Neural progenitor cell (in vitro differentiated cells): ENCODE data around the gene MAN2A2. TPM values are rescaled to one million over a fixed set of nuclear protein-coding genes. Genes with fewer than 3 reads are reported as not detected.

Experiments used
- DNase-seq: peaks from one replicate; pipeline ENCODE4 v3.0.0-alpha.2; 2016; ENCODE audit warnings: low spot score
- H2AFZ ChIP-seq: fragments of 200-600 bp; sonication (generic); replicated peaks from 2 replicates; pipeline ENCODE4 v1.6.1; 2016; ENCODE audit warnings: antibody characterized with exemption
- H3F3A ChIP-seq: fragments of 200-600 bp; sonication (generic); 2 replicates; pipeline ENCODE4 v1.6.1; 2016; ENCODE audit warnings: antibody characterized with exemption, low read depth
- H3K27ac ChIP-seq: fragments of 200-600 bp; sonication (generic); 2 replicates; pipeline ENCODE4 v1.5.1; 2016; ENCODE audit warnings: mild to moderate bottlenecking
- H3K27me3 ChIP-seq: fragments of 200-600 bp; sonication (generic); 2 replicates; pipeline ENCODE4 v1.6.1; 2016; ENCODE audit warnings: mild to moderate bottlenecking, moderate library complexity
- H3K36me3 ChIP-seq: fragments of 200-600 bp; sonication (generic); 2 replicates; pipeline ENCODE4 v1.5.1; 2016
- H3K4me1 ChIP-seq: fragments of 200-600 bp; sonication (generic); 2 replicates; pipeline ENCODE4 v1.6.1; 2016; ENCODE audit warnings: mixed run types
- H3K4me2 ChIP-seq: fragments of 200-600 bp; sonication (generic); 2 replicates; pipeline ENCODE4 v1.6.1; 2016
- H3K4me3 ChIP-seq: fragments of 200-600 bp; sonication (generic); 2 replicates; pipeline ENCODE4 v1.5.1; 2016
- H3K79me2 ChIP-seq: fragments of 200-600 bp; sonication (generic); 2 replicates; pipeline ENCODE4 v1.6.1; 2016; ENCODE audit warnings: low read depth
- H3K9ac ChIP-seq: fragments of 200-600 bp; sonication (generic); 2 replicates; pipeline ENCODE4 v1.6.1; 2016
- H3K9me3 ChIP-seq: fragments of 200-600 bp; sonication (generic); 2 replicates; pipeline ENCODE4 v1.5.1; 2016; ENCODE audit warnings: low read depth
- H4K20me1 ChIP-seq: fragments of 200-600 bp; sonication (generic); 2 replicates; pipeline ENCODE4 v1.6.1; 2016; ENCODE audit warnings: low read depth
- H3K27ac Mint-ChIP-seq: 3 replicates; pipeline ENCODE4 v1.8.0; 2021; ENCODE audit warnings: mixed read lengths
- H3K27me3 Mint-ChIP-seq: 2 replicates; pipeline ENCODE4 v1.8.0; 2022; ENCODE audit warnings: low read depth, mild to moderate bottlenecking, inconsistent platforms, moderate library complexity, mixed read lengths; ENCODE audit not compliant: insufficient read depth
- H3K36me3 Mint-ChIP-seq: 3 replicates; pipeline ENCODE4 v1.8.0; 2021; ENCODE audit warnings: mixed read lengths
- H3K4me1 Mint-ChIP-seq: 3 replicates; pipeline ENCODE4 v1.8.0; 2021; ENCODE audit warnings: mixed read lengths
- H3K4me3 Mint-ChIP-seq: 3 replicates; pipeline ENCODE4 v1.8.0; 2021; ENCODE audit warnings: mild to moderate bottlenecking, moderate library complexity, mixed read lengths
- H3K9me3 Mint-ChIP-seq: 3 replicates; pipeline ENCODE4 v1.8.0; 2020; ENCODE audit warnings: mixed read lengths
- CTCF ChIP-seq: fragments of 200-600 bp; sonication (generic); IDR thresholded peaks from 2 replicates; pipeline ENCODE4 v1.5.1; 2017; ENCODE audit warnings: antibody characterized with exemption, mild to moderate bottlenecking
- EZH2 ChIP-seq: fragments of 200-600 bp; sonication (generic); IDR thresholded peaks from 2 replicates; pipeline ENCODE4 v1.6.1; 2017; ENCODE audit warnings: antibody characterized with exemption, mild to moderate bottlenecking, moderate library complexity
- EZH2phosphoT487 ChIP-seq: fragments of 200-600 bp; sonication (generic); IDR thresholded peaks from 2 replicates; pipeline ENCODE4 v1.6.1; 2017; ENCODE audit warnings: antibody characterized with exemption
- total RNA-seq: library from RNA; depleted of rRNA; stranded (reverse); fragments of >200 nt; gene quantifications from 2 replicates; pipeline ENCODE4 v1.2.3, GENCODE V29; 2015; ENCODE audit warnings: low replicate concordance

MAN2A2 gene
- total RNA-seq, 1 donor from 2014 or later, result 7.0 TPM

GRCh38 chr15:90959028-90959595 lies 56.0 kb downstream of the MAN2A2 start:
- no peak overlapping the region for H3K4me2 ChIP-seq
- DNase-seq, result no peak
- no peaks in the 10 kb centered on the region for H3K79me2 ChIP-seq
- H3F3A ChIP-seq, result peaks cover 21% of the 10 kb centered on the region
- H4K20me1 ChIP-seq, result peaks cover 8% of the 10 kb centered on the region
- TF ChIP-seq EZH2 (no peak), CTCF (no peak), EZH2phosphoT487 (no peak)
- no peak overlapping the region for H3K9ac ChIP-seq
- Mint-ChIP-seq H3K9me3 (no peaks in the 10 kb centered on the region), H3K4me3 (peak overlapping the region; percentile 41), H3K27ac (no peak overlapping the region), H3K27me3 (peaks cover 8% of the 10 kb centered on the region), H3K4me1 (peaks cover 13% of the 10 kb centered on the region), H3K36me3 (peaks cover 9% of the 10 kb centered on the region)
- peaks cover 3% of the 10 kb centered on the region for H3K36me3 ChIP-seq
- no peak overlapping the region for H3K4me3 ChIP-seq
- H3K9me3 ChIP-seq, result no peaks in the 10 kb centered on the region
- H2AFZ ChIP-seq, result no peak overlapping the region
- peaks cover 12% of the 10 kb centered on the region for H3K4me1 ChIP-seq
- peaks cover 14% of the 10 kb centered on the region for H3K27me3 ChIP-seq
- no peak overlapping the region for H3K27ac ChIP-seq

GRCh38 chr15:90959894-90960293 lies 56.8 kb downstream of the MAN2A2 start:
- no peak overlapping the region for H2AFZ ChIP-seq
- H4K20me1 ChIP-seq, result peaks cover 8% of the 10 kb centered on the region
- TF ChIP-seq EZH2 (no peak), EZH2phosphoT487 (no peak), CTCF (no peak)
- no peak overlapping the region for H3K4me2 ChIP-seq
- H3K36me3 ChIP-seq, result peaks cover 4% of the 10 kb centered on the region
- no peaks in the 10 kb centered on the region for H3K9me3 ChIP-seq
- peaks cover 13% of the 10 kb centered on the region for H3F3A ChIP-seq
- peaks cover 12% of the 10 kb centered on the region for H3K4me1 ChIP-seq
- no peak for DNase-seq
- Mint-ChIP-seq H3K4me1 (peaks cover 13% of the 10 kb centered on the region), H3K9me3 (no peaks in the 10 kb centered on the region), H3K27ac (no peak overlapping the region), H3K4me3 (no peak overlapping the region), H3K36me3 (peaks cover 9% of the 10 kb centered on the region), H3K27me3 (peaks cover 8% of the 10 kb centered on the region)
- H3K4me3 ChIP-seq, result no peak overlapping the region
- no peak overlapping the region for H3K9ac ChIP-seq
- H3K27ac ChIP-seq, result no peak overlapping the region
- H3K27me3 ChIP-seq, result peaks cover 14% of the 10 kb centered on the region
- H3K79me2 ChIP-seq, result no peaks in the 10 kb centered on the region

- Histone ChIP-seq H4K20me1 (peaks cover 10% of the 10 kb centered on the region), H3K27ac (no peak overlapping the region), H3K79me2 (no peaks in the 10 kb centered on the region), H3K4me3 (no peak overlapping the region), H3K4me1 (peaks cover 12% of the 10 kb centered on the region), H3K4me2 (no peak overlapping the region), H3K9me3 (no peaks in the 10 kb centered on the region), H3F3A (peaks cover 8% of the 10 kb centered on the region), H3K27me3 (peaks cover 14% of the 10 kb centered on the region), H3K9ac (no peak overlapping the region), H2AFZ (no peak overlapping the region), H3K36me3 (peaks cover 4% of the 10 kb centered on the region)
- DNase-seq, result no peak
- TF ChIP-seq EZH2phosphoT487 (no peak), CTCF (no peak), EZH2 (no peak)
- Mint-ChIP-seq H3K36me3 (peaks cover 11% of the 10 kb centered on the region), H3K27ac (no peak overlapping the region), H3K27me3 (peaks cover 8% of the 10 kb centered on the region), H3K9me3 (no peaks in the 10 kb centered on the region), H3K4me3 (no peak overlapping the region), H3K4me1 (peaks cover 13% of the 10 kb centered on the region)
These were observed 57.4 kb downstream of the MAN2A2 start for GRCh38 chr15:90960298-90961091.
